Large intestine (tissue), 3 donors: Measurements from ENCODE around the gene POLN. TPM values are rescaled to one million over a fixed set of nuclear protein-coding genes. Genes with fewer than 3 reads are reported as not detected.
A peak's percentile ranks its signal among the peaks of the same experiment; 100 is the strongest.

Source experiments
- DNase-seq, 2 donors: peaks; one replicate each; pipeline versions ENCODE4 v3.0.0 to v3.0.0-alpha.2; 2013
- H3K27ac ChIP-seq: one replicate; pipeline ENCODE4 v1.5.1; 2013; ENCODE audit warnings: low read length
- H3K27me3 ChIP-seq: 2 replicates; pipeline ENCODE4 v1.6.1; 2013; ENCODE audit warnings: low read length; ENCODE audit not compliant: control insufficient read depth, insufficient read depth
- H3K36me3 ChIP-seq: 2 replicates; pipeline ENCODE4 v1.6.1; 2013; ENCODE audit warnings: low read length; ENCODE audit not compliant: control insufficient read depth, insufficient read depth
- H3K4me1 ChIP-seq: one replicate; pipeline ENCODE4 v1.6.1; 2013; ENCODE audit warnings: low read length; ENCODE audit not compliant: control insufficient read depth, insufficient read depth
- H3K4me3 ChIP-seq: one replicate; pipeline ENCODE4 v1.5.1; 2013; ENCODE audit warnings: low read length
- H3K9me3 ChIP-seq: one replicate; pipeline ENCODE4 v1.6.1; 2013; ENCODE audit warnings: mild to moderate bottlenecking, low read depth, low read length, moderate library complexity; ENCODE audit not compliant: control insufficient read depth
- WGBS: methylation state at CpG from one replicate; pipeline ENCODE4 v1.1.5; 2013; ENCODE audit warnings: low lambda C conversion rate; ENCODE audit not compliant: insufficient coverage; 5-methylcytosine and 5-hydroxymethylcytosine counted together
- polyA plus RNA-seq: library from polyadenylated mRNA; unstranded; fragments of 120-200 nt; gene quantifications from one replicate; pipeline ENCODE4 v1.2.1, GENCODE V29; 2013

Gene POLN
- polyA plus RNA-seq, 1 donor: 2.3 TPM

DNA sequence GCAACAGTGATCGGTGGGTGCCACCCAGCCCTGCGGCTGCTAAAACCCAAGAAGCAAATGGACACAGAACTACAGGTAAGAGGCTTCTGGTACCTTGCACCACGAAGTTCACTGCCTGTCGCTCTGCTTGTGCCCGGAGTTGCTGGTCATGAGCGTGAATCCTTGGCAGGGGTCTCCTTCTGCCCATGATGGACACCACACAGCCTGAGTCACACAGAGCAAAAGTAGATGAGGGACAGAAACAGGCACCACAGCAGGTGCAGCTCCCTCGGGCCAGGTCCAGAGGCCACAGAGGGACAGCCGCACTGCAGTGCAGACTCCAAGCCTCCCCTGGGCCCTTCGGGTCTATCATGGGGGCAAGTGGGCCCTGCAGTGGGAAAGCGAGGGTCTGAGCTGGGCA, 160.4 kb downstream of the POLN start:
- no peak for DNase-seq
- no peaks in the 10 kb centered on the region for H3K36me3 ChIP-seq
- H3K27me3 ChIP-seq: no peaks in the 10 kb centered on the region
- no peak overlapping the region for H3K4me3 ChIP-seq
- WGBS: no CpG with 5 or more reads among the region's 10 CpGs
- H3K9me3 ChIP-seq: no peaks in the 10 kb centered on the region
- no peak overlapping the region for H3K27ac ChIP-seq
- H3K4me1 ChIP-seq: peaks cover 9% of the 10 kb centered on the region

DNA sequence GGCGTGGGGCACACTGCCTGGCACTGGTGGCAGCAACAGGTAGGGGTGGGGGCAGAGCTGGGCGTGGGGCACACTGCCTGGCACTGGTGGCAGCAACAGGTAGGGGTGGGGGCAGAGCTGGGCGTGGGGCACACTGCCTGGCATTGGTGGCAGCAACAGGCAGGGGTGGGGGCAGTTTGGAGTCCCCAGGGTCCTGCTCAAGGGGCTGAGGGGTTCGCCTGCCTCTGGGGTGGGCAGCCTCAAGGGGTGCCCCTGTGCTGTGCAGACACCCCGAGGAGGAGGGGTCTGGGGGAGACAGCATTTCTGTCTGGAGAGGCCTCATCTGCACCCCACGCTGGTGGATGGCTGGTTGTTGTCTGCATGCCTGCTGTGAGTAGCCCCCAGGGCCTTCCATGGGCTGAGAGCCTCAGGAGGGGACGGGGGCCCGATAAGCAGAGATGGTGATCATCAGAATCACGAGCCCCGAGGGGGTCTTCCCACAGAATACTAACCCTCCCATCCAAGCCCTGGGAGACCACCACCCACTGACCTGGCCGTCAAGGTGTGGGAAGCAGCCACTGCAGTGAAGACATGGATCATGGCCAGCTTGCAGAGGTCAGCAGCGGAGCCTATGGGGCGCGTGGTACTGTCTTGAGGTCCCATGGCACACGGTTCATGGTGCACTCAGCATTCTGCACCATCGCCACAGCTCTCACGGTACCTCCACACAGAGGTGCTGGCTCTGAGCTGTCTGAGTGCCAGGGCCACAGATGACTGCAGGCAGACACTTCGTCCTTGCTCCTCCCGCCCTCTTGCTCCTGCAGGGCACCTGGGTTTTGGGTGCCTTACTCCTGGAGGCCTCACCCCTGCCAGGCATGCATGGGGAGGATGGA, 161.3 kb downstream of the POLN start:
- Histone ChIP-seq H3K27me3 (no peaks in the 10 kb centered on the region), H3K9me3 (no peaks in the 10 kb centered on the region), H3K27ac (no peak overlapping the region), H3K36me3 (no peaks in the 10 kb centered on the region), H3K4me1 (peaks cover 12% of the 10 kb centered on the region), H3K4me3 (no peak overlapping the region)
- WGBS: no CpG with 5 or more reads among the region's 19 CpGs
- no peak for DNase-seq

- no peak overlapping the region for H3K27ac ChIP-seq
- H3K27me3 ChIP-seq: no peaks in the 10 kb centered on the region
- no peaks in the 10 kb centered on the region for H3K36me3 ChIP-seq
- no peak for DNase-seq
- H3K4me1 ChIP-seq: peaks cover 12% of the 10 kb centered on the region
- H3K4me3 ChIP-seq: no peak overlapping the region
- H3K9me3 ChIP-seq: no peaks in the 10 kb centered on the region
- WGBS: no CpG with 5 or more reads among the region's 9 CpGs
These were observed 162.0 kb downstream of the POLN start for GRCh38 chr4:2079926-2080325.

DNA sequence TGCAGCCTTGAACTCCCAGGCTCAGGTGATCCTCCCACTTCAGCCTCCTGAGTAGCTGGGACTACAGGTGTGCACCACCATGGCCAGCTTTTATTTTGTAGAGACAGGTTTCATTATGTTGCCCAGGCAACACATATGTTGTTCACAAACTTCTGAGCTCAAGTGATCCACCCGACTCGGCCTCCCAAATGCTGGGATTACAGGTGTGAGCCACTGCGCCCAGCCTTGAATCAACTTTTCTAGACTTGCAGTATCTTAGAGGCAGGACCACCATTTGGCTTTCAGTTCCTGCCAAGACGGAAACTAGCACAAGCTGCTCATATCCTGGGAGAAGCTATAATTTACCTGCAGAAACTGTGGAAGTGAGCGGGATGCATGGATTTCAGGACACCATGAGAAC, 162.9 kb downstream of the POLN start:
- H3K36me3 ChIP-seq: no peaks in the 10 kb centered on the region
- H3K4me1 ChIP-seq: peaks cover 12% of the 10 kb centered on the region
- WGBS: no CpG with 5 or more reads among the region's 5 CpGs
- H3K9me3 ChIP-seq: no peaks in the 10 kb centered on the region
- no peaks in the 10 kb centered on the region for H3K27me3 ChIP-seq
- H3K27ac ChIP-seq: no peak overlapping the region
- no peak overlapping the region for H3K4me3 ChIP-seq
- no peak for DNase-seq

DNA sequence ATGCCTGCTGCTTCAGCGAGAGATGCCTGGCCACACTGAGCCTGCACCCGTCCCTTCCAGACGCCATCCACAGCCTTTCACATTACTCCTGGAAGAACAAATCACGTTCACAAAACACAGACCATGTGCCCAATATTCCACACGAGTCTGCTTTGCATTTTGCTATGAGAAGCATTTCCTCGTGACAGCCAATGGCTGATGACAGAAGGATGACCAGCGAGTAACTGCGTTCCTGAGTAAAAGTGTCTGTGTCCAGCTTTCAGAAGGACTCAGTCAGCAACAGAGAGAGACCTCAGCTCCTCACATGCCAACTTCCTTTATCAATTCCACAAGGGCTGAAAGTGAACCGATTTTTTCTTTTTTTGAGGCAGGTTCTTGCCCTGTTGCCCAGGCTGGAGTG, 163.3 kb downstream of the POLN start:
- Histone ChIP-seq H3K4me3 (no peak overlapping the region), H3K27me3 (no peaks in the 10 kb centered on the region), H3K9me3 (no peaks in the 10 kb centered on the region), H3K36me3 (no peaks in the 10 kb centered on the region), H3K27ac (no peak overlapping the region), H3K4me1 (peaks cover 12% of the 10 kb centered on the region)
- DNase-seq: no peak
- no CpG with 5 or more reads among the region's 9 CpGs for WGBS

DNA sequence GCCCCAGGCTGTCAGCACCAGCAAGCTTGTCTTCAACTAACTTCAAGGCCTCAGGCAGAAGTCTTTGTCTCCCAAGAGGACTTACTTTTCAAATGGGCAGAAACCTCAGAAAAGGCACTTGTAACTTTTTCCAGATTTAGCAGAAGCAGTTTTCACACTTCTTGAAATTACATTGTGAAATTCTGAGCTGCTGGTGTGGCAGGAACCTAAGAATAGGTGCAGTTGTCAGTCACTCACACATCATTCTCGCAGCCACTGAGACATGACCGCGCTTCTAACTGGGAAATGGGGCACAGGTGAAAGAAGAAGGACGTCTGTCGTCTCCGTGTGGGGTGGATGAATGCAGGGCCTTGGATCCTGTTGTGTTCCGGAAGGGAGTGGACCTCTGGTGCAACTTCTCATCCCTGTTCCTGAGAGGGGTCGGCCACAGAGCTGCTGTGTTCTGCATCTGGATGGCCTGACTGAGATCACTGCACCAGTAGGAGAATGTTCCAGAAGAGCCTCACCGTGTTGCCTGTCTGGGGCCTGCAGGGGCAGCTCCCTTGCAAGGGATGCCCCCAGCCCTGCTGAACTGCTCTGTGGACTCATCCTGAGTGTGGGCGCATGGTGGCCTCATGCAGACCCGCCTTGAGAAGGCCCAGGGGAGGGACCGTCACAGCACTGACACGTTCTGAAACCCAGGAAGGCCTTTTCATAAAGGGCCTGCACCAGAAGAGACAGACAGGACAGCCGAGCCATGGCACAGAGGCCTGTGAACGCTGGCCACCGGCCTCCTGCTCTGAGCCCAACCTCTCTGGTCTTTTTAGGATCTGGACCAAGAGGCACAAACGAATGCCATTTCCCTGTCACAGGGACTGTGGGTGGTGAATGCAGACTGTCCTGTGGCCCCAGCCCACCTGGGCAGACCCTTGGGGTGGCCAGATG, 164.1 kb downstream of the POLN start:
- no peak for DNase-seq
- WGBS: no CpG with 5 or more reads among the region's 17 CpGs

GRCh38 chr4:2076908-2077536, 164.9 kb downstream of the POLN start:
- H3K27me3 ChIP-seq: no peaks in the 10 kb centered on the region
- H3K36me3 ChIP-seq: no peaks in the 10 kb centered on the region
- WGBS: no CpG with 5 or more reads among the region's 9 CpGs
- no peak overlapping the region for H3K27ac ChIP-seq
- no peak for DNase-seq
- peaks cover 12% of the 10 kb centered on the region for H3K4me1 ChIP-seq
- no peak overlapping the region for H3K4me3 ChIP-seq
- no peaks in the 10 kb centered on the region for H3K9me3 ChIP-seq

More for the DNA sequence above, 164.1 kb downstream of the POLN start:
- peaks cover 12% of the 10 kb centered on the region for H3K4me1 ChIP-seq
- no peaks in the 10 kb centered on the region for H3K36me3 ChIP-seq
- H3K27ac ChIP-seq: no peak overlapping the region
- no peak overlapping the region for H3K4me3 ChIP-seq
- no peaks in the 10 kb centered on the region for H3K9me3 ChIP-seq
- no peaks in the 10 kb centered on the region for H3K27me3 ChIP-seq

DNA sequence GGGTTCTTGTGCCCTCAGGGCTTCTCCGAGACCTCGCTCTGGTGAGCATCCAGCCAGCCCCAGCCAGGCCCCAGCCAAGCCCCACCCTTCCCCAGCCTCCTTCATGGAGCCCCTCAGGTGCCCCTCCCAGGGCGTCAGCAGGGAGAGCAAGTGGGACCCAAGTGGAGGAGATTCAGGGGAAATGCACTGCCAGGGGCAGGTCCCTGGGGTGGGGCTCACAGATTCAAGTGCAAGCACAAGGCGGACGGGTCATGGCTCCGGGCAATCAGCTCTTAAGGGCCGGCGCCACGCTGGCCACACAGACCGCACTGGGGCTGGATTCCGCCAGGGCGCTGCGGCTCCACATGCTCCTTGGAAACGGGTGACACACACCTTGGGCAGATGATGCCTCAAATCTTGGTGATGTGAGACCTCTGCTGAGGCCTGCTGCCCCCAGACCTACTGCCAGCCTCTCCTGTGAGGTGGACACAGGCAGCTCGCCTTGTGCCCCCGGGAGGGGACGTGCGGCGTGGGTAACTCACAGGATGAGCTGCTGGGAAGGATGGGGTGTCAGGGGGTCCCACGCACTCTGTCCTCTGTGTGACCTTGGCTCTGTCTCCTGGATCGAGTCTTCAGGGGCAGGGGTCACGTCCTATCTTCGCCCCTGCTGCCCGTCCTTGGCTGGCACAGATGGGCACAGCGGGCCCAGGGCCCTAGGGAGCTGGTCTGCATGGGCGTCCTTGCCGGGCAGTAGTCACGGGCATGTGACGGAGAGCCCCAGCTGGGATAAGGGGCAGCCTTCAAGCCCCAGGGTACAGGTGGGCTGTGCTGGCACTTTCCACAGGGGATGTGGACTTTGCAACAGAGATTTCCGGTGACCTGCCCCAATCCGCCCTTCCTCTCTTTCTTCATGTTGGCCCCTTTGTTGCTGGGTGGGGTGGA, 165.7 kb downstream of the POLN start:
- no peaks in the 10 kb centered on the region for H3K27me3 ChIP-seq
- peak; percentile 45 to 81 for DNase-seq
- no peak overlapping the region for H3K27ac ChIP-seq
- peaks cover 12% of the 10 kb centered on the region for H3K4me1 ChIP-seq
- WGBS: no CpG with 5 or more reads among the region's 31 CpGs
- no peaks in the 10 kb centered on the region for H3K36me3 ChIP-seq
- no peak overlapping the region for H3K4me3 ChIP-seq
- no peaks in the 10 kb centered on the region for H3K9me3 ChIP-seq

DNA sequence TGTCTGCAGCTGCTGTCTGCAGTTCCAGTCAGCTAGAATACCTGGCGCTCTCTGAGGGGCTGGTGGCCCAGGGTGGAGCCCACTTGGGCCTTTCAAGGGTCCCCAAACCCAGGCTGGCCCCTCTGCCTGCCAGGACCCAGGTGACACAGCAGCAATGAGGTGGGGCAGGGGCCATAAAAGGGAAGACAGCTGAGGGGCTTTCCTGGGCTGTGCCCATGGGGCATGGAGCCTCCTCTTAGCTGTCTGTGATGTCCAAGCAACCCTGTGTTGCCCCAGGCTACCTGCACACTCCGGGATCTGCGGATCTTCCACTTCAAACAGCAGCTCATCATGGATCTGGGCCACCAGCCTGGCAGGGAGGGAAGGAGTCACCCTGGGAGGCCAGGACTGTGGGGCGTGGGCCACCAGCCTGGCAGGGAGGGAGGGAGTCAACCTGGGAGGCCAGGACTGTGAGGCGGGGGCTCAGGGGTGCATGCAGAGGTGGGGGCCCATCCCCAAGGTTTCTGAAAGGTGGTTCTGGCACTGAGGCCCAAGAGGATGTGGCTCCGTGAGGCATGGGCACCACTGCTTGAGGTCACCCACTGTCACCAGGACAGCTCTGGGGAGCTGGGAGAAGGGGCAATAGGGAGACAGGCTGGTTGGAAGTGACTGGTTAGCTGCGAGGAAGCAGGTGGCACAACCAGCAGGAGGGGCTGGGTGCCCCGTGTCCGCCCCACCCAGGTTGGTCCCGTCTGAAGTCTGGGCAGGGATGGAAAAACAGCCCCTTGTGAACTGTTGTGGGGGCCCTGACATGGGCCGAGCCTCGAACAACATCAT, 166.5 kb downstream of the POLN start:
- no peak for DNase-seq
- Histone ChIP-seq H3K27me3 (no peaks in the 10 kb centered on the region), H3K4me3 (no peak overlapping the region), H3K9me3 (no peaks in the 10 kb centered on the region), H3K27ac (no peak overlapping the region), H3K36me3 (no peaks in the 10 kb centered on the region), H3K4me1 (peaks cover 12% of the 10 kb centered on the region)
- WGBS: no CpG with 5 or more reads among the region's 12 CpGs
